ENCODE data around the gene RPS16.
A peak's percentile ranks its signal among the peaks of the same experiment; 100 is the strongest.

Gene RPS16

DNA sequence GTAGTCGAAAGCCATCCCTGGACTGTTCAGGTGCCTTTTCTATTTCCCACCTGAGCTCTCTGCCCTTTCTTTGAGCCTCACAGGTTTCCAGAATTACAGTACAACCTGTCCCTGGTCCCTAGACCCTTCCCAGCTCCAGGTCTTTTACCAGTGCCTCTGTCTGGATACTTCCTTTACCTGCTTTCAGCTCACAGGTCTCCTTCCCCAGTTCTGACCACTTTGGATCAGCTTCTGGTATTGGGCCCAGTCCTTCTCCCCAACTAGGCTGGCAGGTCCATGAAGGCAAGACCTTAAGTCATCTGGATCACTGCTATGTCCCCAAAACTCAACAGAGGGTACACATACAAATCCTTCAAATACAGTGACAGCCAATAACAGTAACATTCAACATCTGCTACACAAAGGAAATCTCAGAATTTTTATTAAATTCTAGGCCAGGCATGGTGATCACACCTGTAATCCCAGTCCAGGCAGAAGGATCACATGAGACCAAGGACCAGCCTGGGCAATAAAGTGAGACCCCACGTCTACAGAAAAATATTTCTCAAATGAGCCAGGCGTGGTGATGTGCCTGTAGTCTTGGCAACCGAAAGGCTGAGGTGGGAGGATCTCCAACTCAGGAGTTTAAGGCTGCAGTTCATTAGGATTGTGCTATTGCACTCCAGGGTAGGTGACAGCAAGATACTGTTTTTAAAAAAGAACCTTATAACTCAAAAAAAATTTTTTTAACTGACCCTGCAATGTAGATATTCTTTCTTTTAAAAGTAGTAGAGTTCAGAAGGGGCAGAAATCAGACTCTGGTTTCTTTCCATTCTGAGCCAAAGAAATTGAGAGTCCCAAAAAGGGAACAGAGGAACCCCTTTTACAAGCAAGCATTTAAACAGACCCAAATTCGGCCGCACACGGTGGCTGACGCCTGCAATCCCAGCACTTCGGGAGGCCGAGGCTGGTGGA is 1.3 kb downstream of the RPS16 start:
- H3K36me3 Mint-ChIP-seq = peaks cover 40% of the 10 kb centered on the region
- ATAC-seq = no peak
- peaks cover 64% of the 10 kb centered on the region for H3K4me1 Mint-ChIP-seq
- peak overlapping the region; percentile 95 for H3K4me3 Mint-ChIP-seq
- H3K27me3 Mint-ChIP-seq = no peaks in the 10 kb centered on the region
- H3K9me3 Mint-ChIP-seq = no peaks in the 10 kb centered on the region
- H3K27ac Mint-ChIP-seq = peak overlapping the region; percentile 99

DNA sequence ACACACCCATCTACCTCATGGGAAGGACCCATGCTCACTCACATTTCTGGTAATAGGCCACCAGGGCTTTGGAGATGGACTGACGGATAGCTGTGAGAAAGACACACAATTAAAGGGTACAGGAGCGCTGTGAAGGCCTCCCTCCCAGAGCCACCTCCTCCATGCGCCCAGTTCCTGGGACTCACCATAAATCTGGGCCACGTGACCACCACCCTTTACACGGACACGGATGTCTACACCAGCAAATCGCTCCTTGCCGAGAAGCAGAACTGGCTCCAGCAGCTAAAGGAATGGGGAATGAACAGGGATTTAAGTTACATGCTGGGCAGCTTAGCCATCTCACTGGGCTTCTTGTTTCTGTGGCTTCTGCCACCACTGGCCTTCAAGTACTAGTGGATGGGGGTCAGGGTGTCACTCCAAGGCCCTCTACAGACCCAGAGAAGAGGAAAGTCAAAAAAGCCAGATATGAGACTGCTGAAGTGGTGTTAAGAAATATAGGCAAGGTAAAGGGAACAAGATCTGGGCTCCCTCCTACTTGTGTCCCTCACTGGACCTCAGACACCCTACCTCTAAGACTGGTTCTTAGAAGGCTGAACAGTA is 2.2 kb downstream of the RPS16 start:
- Mint-ChIP-seq H3K27me3 (no peaks in the 10 kb centered on the region), H3K9me3 (no peaks in the 10 kb centered on the region), H3K27ac (no peak overlapping the region), H3K36me3 (peaks cover 40% of the 10 kb centered on the region), H3K4me1 (peaks cover 64% of the 10 kb centered on the region), H3K4me3 (peak overlapping the region; percentile 95)
- no peak for ATAC-seq

DNA sequence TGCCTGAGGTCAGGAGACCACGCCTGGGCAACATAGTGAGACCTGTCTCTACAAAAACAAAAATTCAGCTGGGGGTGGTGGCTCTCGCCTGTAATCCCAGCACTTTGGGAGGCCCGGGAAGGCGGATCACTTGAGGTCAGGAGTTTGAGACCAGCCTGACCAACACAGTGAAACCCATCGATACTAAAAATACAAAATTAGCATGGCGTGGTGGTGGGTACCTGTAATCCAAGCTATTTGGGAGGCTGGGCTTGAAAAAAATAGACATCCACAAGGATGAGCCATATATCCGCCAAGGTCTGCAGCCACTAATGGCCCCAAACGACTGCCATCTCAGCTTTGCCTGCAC is 3.1 kb downstream of the RPS16 start:
- no peak for ATAC-seq
- H3K27ac Mint-ChIP-seq = peak overlapping the region; percentile 94
- peaks cover 64% of the 10 kb centered on the region for H3K4me1 Mint-ChIP-seq
- peaks cover 40% of the 10 kb centered on the region for H3K36me3 Mint-ChIP-seq
- no peaks in the 10 kb centered on the region for H3K9me3 Mint-ChIP-seq
- no peaks in the 10 kb centered on the region for H3K27me3 Mint-ChIP-seq
- H3K4me3 Mint-ChIP-seq = no peak overlapping the region

DNA sequence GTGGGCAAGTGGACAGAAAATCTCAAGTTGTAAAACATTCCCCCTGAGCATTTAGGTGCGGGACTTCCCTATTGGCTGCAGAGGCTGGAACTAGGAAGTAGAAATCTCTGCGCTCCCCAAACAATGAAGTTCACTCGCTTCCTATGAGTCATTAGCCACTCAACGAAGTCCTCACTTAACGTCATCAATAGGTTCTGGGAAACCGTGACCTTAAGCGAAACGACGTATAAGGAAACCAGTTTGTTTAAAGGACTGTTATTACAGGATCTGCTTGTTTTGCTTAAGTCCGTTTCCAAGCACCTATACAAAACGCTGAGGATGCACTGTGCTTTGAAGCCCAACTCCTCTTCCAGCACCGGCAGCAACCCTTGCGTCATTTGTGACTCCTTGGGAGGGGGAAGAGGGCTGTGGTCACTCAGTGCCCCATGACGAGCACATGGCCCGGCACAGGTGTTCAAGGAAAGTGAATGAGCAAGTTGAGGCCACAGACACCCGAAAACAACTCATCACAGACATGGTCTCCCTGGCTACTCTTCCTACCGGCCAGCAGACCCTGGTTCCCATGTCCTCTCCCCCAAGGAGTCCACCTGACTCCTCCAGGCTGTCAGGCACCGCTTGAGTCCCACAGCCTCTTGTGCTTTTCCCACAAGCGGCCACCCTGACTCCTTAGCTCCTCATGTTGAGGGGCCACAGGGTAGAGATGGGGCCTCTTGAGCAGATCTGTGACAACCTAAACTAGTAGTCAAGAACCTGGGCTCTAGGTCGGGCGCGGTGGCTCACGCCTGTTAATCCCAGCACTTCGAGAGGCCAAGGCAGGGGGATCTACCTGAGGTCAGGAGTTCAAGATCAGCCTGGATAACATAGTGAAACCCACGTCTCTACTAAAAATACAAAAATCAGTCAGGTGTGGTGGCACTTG is 4.8 kb downstream of the RPS16 start:
- H3K27ac Mint-ChIP-seq = peak overlapping the region; percentile 94
- H3K4me1 Mint-ChIP-seq = peaks cover 55% of the 10 kb centered on the region
- peaks cover 45% of the 10 kb centered on the region for H3K36me3 Mint-ChIP-seq
- peak overlapping the region; percentile 38 for H3K4me3 Mint-ChIP-seq
- ATAC-seq = peak; percentile 84
- no peaks in the 10 kb centered on the region for H3K27me3 Mint-ChIP-seq
- H3K9me3 Mint-ChIP-seq = no peaks in the 10 kb centered on the region

DNA sequence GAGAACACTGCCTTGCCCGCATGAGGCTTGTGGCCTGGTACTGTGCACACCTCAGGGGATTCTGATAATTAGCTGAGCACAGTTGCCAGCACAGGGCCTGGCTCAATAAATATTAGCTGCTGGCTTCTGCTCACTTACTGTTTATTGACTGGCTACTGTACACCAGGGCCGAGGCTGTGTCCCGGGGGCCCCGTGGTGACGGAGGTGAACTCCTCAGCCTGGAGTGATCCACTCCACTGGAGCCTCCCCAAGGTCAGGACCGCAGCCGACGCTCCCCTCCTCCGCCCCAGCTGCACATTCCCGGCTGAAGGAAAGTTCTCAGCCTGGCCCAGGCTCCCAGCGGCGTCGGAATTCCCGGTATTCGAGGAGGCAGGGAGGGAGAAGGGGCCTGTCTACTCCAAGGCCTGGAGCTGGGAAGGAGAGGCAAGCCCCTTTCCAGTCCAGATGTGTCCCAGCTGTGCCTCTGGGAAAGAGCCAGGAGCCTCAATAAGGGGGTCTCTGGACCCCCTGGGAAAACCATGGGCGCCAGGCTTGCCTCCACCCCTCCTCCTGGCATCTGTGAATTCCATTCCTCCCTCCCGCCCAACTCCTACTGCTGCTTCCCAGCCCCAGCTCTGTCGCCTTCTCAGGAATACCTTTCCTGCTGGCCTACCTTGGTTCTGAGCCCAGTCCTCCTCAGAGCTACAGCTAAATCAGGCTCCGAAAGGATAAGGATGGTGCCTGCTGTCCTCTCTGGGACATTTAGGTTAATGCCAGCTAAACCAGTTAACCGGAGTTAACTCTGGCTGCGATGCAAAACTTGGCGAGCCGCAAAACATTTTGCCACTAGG is 7.3 kb downstream of the RPS16 start:
- Mint-ChIP-seq H3K4me1 (peaks cover 35% of the 10 kb centered on the region), H3K27me3 (no peaks in the 10 kb centered on the region), H3K9me3 (no peaks in the 10 kb centered on the region), H3K36me3 (peaks cover 39% of the 10 kb centered on the region), H3K27ac (no peak overlapping the region), H3K4me3 (no peak overlapping the region)
- ATAC-seq = no peak

DNA sequence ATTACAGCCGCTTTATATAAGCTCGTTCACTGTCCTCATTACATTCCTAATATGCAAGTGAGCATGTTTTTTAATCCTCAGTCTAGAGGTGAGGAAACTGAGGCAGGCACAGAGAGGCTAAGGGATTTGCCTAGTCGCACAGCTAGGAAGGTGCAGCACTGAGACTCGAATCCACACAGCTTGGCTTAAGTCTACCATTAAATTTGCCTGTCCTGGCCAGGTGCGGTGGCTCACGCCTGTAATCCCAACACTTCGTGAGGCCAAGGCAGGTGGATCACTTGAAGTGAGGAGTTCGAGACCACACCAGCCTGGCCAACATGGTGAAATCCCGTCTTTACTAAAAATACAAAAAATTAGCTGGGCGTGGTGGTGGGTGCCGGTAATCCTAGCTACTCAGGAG is 8.0 kb downstream of the RPS16 start:
- Mint-ChIP-seq H3K9me3 (no peaks in the 10 kb centered on the region), H3K36me3 (peaks cover 36% of the 10 kb centered on the region), H3K4me3 (no peak overlapping the region), H3K27me3 (no peaks in the 10 kb centered on the region), H3K4me1 (peaks cover 27% of the 10 kb centered on the region), H3K27ac (no peak overlapping the region)
- ATAC-seq = no peak

DNA sequence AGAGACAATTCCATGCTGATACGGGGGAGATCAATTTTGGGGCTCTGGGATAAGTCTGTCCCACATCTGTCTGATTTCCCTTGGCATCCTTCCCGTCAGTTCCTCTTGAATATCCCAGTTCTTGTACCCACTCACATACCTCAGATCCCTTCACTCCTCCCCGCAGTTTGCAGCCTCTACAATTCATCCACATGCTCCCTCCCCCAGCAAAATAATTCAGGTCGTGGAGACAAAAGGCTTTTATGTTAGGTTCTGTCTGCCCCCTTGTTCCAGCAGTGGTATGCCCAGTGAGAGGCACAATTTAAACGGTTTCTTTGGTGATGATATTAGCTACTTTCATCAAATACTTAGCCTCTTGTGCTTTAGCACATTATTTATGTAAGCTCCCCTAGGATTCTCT is 9.6 kb downstream of the RPS16 start:
- H3K4me1 Mint-ChIP-seq = peaks cover 18% of the 10 kb centered on the region
- H3K27ac Mint-ChIP-seq = no peak overlapping the region
- H3K36me3 Mint-ChIP-seq = peaks cover 39% of the 10 kb centered on the region
- no peaks in the 10 kb centered on the region for H3K9me3 Mint-ChIP-seq
- ATAC-seq = no peak
- H3K4me3 Mint-ChIP-seq = no peak overlapping the region
- no peaks in the 10 kb centered on the region for H3K27me3 Mint-ChIP-seq

DNA sequence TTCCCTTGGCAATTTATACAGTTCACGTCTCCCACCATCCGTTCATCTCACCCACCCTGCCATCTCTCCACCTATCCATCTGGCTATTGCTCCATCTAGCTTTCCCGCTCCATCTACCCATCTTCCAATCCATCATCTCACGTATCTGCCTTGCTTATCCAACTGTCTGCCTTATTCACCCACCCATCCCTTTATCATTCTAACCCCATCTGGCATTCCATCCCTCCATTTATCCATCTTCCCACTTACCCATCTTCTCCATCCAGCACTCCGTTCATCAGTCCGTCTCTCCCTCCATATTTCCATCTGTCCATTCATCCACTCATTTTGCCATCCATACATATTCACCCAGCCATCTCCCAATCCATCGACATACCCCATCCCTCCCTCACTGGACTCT is 10.0 kb downstream of the RPS16 start:
- peaks cover 14% of the 10 kb centered on the region for H3K4me1 Mint-ChIP-seq
- no peaks in the 10 kb centered on the region for H3K9me3 Mint-ChIP-seq
- H3K27me3 Mint-ChIP-seq = no peaks in the 10 kb centered on the region
- no peak overlapping the region for H3K4me3 Mint-ChIP-seq
- H3K27ac Mint-ChIP-seq = no peak overlapping the region
- ATAC-seq = no peak
- H3K36me3 Mint-ChIP-seq = peaks cover 41% of the 10 kb centered on the region

DNA sequence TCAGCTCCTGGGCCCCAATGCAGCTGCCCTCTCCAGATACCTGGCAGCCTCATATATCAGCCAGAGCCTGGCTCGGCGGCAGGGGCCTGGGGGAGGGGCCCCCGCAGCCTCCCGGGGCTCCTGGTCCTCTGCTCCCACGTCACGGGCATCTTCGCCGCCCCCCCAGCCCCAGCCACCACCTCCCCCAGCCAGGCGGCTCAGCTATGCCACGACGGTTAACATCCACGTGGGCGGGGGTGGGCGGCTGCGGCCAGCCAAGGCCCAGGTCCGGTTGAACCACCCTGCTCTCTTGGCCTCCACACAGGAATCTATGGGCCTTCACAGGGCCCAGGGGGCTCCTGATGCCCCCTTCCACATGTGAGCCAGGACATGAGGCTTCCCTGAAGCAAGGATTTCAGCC is 10.8 kb downstream of the RPS16 start:
- no peaks in the 10 kb centered on the region for H3K27me3 Mint-ChIP-seq
- no peak for ATAC-seq
- H3K27ac Mint-ChIP-seq = no peak overlapping the region
- H3K4me1 Mint-ChIP-seq = peaks cover 7% of the 10 kb centered on the region
- peaks cover 43% of the 10 kb centered on the region for H3K36me3 Mint-ChIP-seq
- H3K4me3 Mint-ChIP-seq = no peak overlapping the region
- no peaks in the 10 kb centered on the region for H3K9me3 Mint-ChIP-seq

DNA sequence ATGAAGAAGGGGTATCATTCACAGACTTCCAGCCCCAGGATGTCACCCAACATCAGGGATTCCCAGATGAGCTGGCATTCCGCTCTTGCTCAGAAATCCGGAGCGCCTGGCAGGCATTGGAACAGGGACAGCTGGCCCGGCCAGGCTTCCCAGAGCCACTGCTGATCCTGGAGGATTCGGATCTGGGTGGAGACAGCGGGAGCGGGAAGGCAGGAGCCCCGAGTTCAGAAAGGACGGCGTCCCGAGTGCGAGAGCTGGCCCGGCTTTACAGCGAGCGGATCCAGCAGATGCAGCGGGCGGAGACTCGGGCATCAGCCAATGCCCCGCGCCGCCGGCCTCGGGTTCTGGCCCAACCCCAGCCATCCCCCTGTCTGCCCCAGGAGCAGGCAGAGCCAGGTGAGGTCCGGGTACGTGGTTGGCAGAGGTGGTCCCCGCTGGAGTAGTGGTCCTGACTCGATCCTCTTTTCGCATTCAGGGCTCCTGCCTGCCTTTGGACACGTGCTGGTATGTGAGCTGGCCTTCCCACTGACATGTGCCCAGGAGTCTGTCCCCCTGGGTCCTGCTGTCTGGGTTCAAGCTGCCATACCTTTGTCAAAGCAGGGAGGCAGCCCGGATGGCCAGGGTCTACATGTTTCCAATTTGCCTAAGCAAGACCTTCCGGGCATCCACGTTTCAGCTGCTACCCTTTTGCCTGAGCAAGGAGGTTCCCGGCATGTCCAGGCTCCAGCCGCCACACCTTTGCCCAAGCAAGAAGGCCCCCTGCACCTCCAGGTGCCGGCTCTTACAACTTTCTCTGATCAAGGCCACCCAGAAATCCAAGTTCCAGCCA is 12.3 kb downstream of the RPS16 start:
- no peak overlapping the region for H3K4me3 Mint-ChIP-seq
- no peak overlapping the region for H3K27ac Mint-ChIP-seq
- H3K27me3 Mint-ChIP-seq = no peaks in the 10 kb centered on the region
- H3K36me3 Mint-ChIP-seq = peaks cover 52% of the 10 kb centered on the region
- H3K9me3 Mint-ChIP-seq = no peaks in the 10 kb centered on the region
- no peak for ATAC-seq
- H3K4me1 Mint-ChIP-seq = peaks cover 7% of the 10 kb centered on the region

DNA sequence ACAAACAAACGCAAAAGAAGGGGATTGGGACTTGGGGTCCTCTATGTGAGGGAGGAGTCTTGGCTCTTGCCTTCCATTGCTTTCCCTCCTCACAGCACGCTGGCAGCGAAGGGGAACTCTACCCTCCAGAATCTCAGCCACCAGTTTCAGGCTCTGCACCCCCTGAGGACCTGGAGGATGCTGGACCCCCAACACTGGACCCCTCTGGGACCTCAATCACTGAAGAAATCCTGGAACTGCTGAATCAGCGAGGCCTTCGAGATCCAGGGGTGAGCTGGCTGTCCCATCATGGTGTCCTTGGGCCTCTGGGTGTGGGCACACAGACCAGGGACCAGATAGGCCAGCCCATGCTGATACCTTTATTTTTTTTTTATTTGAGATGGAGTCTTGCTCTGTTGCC is 13.7 kb downstream of the RPS16 start:
- Mint-ChIP-seq H3K9me3 (no peaks in the 10 kb centered on the region), H3K36me3 (peaks cover 64% of the 10 kb centered on the region), H3K27ac (no peak overlapping the region), H3K27me3 (no peaks in the 10 kb centered on the region), H3K4me1 (peaks cover 7% of the 10 kb centered on the region), H3K4me3 (no peak overlapping the region)
- no peak for ATAC-seq

DNA sequence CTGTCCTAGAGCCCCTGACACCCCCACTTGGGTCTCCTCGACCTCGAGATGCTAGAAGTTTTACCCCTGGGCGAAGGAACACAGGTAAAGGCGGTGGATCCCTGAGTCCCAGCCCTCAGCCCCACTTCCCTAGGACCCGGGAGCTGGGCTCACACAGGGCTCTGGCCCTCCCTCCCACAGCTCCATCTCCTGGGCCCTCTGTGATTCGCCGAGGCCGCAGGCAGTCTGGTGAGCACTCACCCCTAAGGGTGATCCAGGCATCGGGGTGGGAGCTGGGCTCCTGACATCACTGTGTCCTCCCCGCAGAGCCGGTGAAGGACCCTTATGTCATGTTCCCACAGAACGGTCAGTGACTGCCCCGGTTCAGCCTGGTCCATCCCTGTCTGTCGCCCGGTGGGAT is 15.0 kb downstream of the RPS16 start:
- H3K36me3 Mint-ChIP-seq = peaks cover 57% of the 10 kb centered on the region
- no peak for ATAC-seq
- no peaks in the 10 kb centered on the region for H3K9me3 Mint-ChIP-seq
- peaks cover 2% of the 10 kb centered on the region for H3K4me1 Mint-ChIP-seq
- H3K27ac Mint-ChIP-seq = no peak overlapping the region
- no peak overlapping the region for H3K4me3 Mint-ChIP-seq
- no peaks in the 10 kb centered on the region for H3K27me3 Mint-ChIP-seq

DNA sequence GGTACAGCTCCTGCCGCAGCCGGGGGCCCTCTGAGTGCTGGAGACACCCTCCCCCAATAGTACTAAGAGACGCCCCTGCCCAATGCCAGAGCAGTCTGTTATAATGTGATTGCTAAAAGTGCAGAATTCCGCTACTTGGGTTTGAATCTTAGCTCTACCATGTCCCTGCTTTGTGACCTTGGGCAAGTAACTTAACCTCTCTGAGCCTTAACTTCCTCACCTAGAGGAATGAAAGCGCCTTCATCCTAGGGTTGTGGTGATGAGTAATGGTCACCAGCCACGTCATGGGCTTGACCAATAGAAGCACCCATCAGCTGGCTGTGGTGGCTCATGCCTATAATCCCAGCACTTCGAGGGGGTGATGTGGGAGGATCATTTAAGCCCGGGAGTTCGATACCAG is 16.7 kb downstream of the RPS16 start:
- Mint-ChIP-seq H3K4me3 (no peak overlapping the region), H3K36me3 (peaks cover 60% of the 10 kb centered on the region), H3K9me3 (no peaks in the 10 kb centered on the region), H3K4me1 (peaks cover 14% of the 10 kb centered on the region), H3K27ac (no peak overlapping the region), H3K27me3 (no peaks in the 10 kb centered on the region)
- no peak for ATAC-seq
